ENCODE measurements around the gene HS3ST5.

HS3ST5 gene

GRCh38 chr6:114346451-114346850, 3.6 kb upstream of the HS3ST5 start:
- TF ChIP-seq EZH2phosphoT487 (IDR thresholded peaks at IDR 0.05; ENCODE audit: low read length) (no peak), EZH2 (optimal IDR thresholded peaks at IDR 0.05; ENCODE audit: low read depth, low read length) (no peak), CTCF (IDR thresholded peaks at IDR 0.05; ENCODE audit: low read length) (no peak)
- Histone ChIP-seq H4K20me1 (ENCODE audit: insufficient read depth, low read length) (no peaks in the 10 kb centered on the region), H3K4me1 (ENCODE audit: low read length) (peaks cover 12% of the 10 kb centered on the region), H3K4me2 (ENCODE audit: low read depth, low read length) (no peak overlapping the region), H3K9ac (ENCODE audit: low read length) (no peak overlapping the region), H2AFZ (ENCODE audit: low read length) (no peak overlapping the region), H3K79me2 (ENCODE audit: low read length) (no peaks in the 10 kb centered on the region), H3K27ac (ENCODE audit: low read length) (no peak overlapping the region), H3K4me3 (ENCODE audit: low read length) (no peak overlapping the region), H3K9me3 (replicated peaks; ENCODE audit: insufficient read depth, low read length) (no peaks in the 10 kb centered on the region), H3K9me2 (replicated peaks; ENCODE audit: insufficient read depth, low read length) (no peaks in the 10 kb centered on the region), H3K27me3 (replicated peaks; ENCODE audit: insufficient read depth, low read length) (no peaks in the 10 kb centered on the region), H3K36me3 (replicated peaks; ENCODE audit: insufficient read depth, low read length) (no peaks in the 10 kb centered on the region), H3F3A (ENCODE audit: insufficient read depth, low read length) (peaks cover 23% of the 10 kb centered on the region)
- DNase-seq = no peak

- Histone ChIP-seq H3K9me3 (replicated peaks; ENCODE audit: insufficient read depth, low read length) (no peaks in the 10 kb centered on the region), H3K27me3 (replicated peaks; ENCODE audit: insufficient read depth, low read length) (no peaks in the 10 kb centered on the region), H3K27ac (ENCODE audit: low read length) (no peak overlapping the region; the same call in 1 of the 2 replicates), H3K4me2 (ENCODE audit: low read depth, low read length) (peak overlapping the region; percentile 95), H4K20me1 (ENCODE audit: insufficient read depth, low read length) (no peaks in the 10 kb centered on the region), H3K4me1 (ENCODE audit: low read length) (peaks cover 12% of the 10 kb centered on the region), H3K79me2 (ENCODE audit: low read length) (no peaks in the 10 kb centered on the region), H3K9me2 (replicated peaks; ENCODE audit: insufficient read depth, low read length) (no peaks in the 10 kb centered on the region), H2AFZ (ENCODE audit: low read length) (no peak overlapping the region), H3K4me3 (ENCODE audit: low read length) (no peak overlapping the region), H3K36me3 (replicated peaks; ENCODE audit: insufficient read depth, low read length) (no peaks in the 10 kb centered on the region), H3K9ac (ENCODE audit: low read length) (no peak overlapping the region), H3F3A (ENCODE audit: insufficient read depth, low read length) (peaks cover 23% of the 10 kb centered on the region)
- TF ChIP-seq EZH2phosphoT487 (IDR thresholded peaks at IDR 0.05; ENCODE audit: low read length) = no peak
- TF ChIP-seq CTCF (IDR thresholded peaks at IDR 0.05; ENCODE audit: low read length) = no peak
- no peak for TF ChIP-seq EZH2 (optimal IDR thresholded peaks at IDR 0.05; ENCODE audit: low read depth, low read length)
- DNase-seq = no peak
These were observed 2.1 kb upstream of the HS3ST5 start for GRCh38 chr6:114344971-114345275.

- no peaks in the 10 kb centered on the region for H3K27me3 ChIP-seq (replicated peaks; ENCODE audit: insufficient read depth, low read length)
- no peaks in the 10 kb centered on the region for H3K36me3 ChIP-seq (replicated peaks; ENCODE audit: insufficient read depth, low read length)
- peaks cover 12% of the 10 kb centered on the region for H3K4me1 ChIP-seq (ENCODE audit: low read length)
- H3K79me2 ChIP-seq (ENCODE audit: low read length) = no peaks in the 10 kb centered on the region
- H3K9ac ChIP-seq (ENCODE audit: low read length) = no peak overlapping the region
- H4K20me1 ChIP-seq (ENCODE audit: insufficient read depth, low read length) = no peaks in the 10 kb centered on the region
- no peak for TF ChIP-seq EZH2 (optimal IDR thresholded peaks at IDR 0.05; ENCODE audit: low read depth, low read length)
- TF ChIP-seq CTCF (IDR thresholded peaks at IDR 0.05; ENCODE audit: low read length) = no peak
- TF ChIP-seq EZH2phosphoT487 (IDR thresholded peaks at IDR 0.05; ENCODE audit: low read length) = no peak
- no peak overlapping the region for H2AFZ ChIP-seq (ENCODE audit: low read length)
- H3K4me3 ChIP-seq (ENCODE audit: low read length) = peak overlapping the region; percentile 83
- DNase-seq = peak; percentile 74
- H3K9me3 ChIP-seq (replicated peaks; ENCODE audit: insufficient read depth, low read length) = no peaks in the 10 kb centered on the region
- peaks cover 23% of the 10 kb centered on the region for H3F3A ChIP-seq (ENCODE audit: insufficient read depth, low read length)
- H3K4me2 ChIP-seq (ENCODE audit: low read depth, low read length) = peak overlapping the region; percentile 95
- peak overlapping the region; percentile 49; the same call in 1 of the 2 replicates for H3K27ac ChIP-seq (ENCODE audit: low read length)
- no peaks in the 10 kb centered on the region for H3K9me2 ChIP-seq (replicated peaks; ENCODE audit: insufficient read depth, low read length)
These were observed 1.6 kb upstream of the HS3ST5 start for GRCh38 chr6:114344246-114344970.

Data from MM.1S (cell line).